ENCODE measurements around the gene SHMT1.
"Not testable (repeated sequence)": the region's sequence is repeated elsewhere in the genome, so short reads cannot be mapped to it uniquely, and the experiment has no call there.

The SHMT1 gene
- 7.5 reads per million, percentile 26 among the genes with 10 or more reads in this experiment for total RNA-seq

GRCh38 chr17:18363101-18364049 is at the start of gene SHMT1:
Gene SHMT1, minus strand, starts transcription at chr17:18363550. Its CDS starts 7,569 bp downstream, at chr17:18355981.
- DNase-seq = peak; percentile 87

- DNase-seq = not testable (repeated sequence)
Observed at GRCh38 chr17:18412001-18412538, 48.7 kb upstream of the SHMT1 start.

- not testable (repeated sequence) for DNase-seq
Observed at GRCh38 chr17:18411377-18411864, 48.1 kb upstream of the SHMT1 start.

- not testable (repeated sequence) for DNase-seq
Observed at GRCh38 chr17:18410736-18411135, 47.4 kb upstream of the SHMT1 start.

GRCh38 chr17:18409321-18409720 is 46.0 kb upstream of the SHMT1 start:
- not testable (repeated sequence) for DNase-seq

GRCh38 chr17:18408906-18409305 is 45.6 kb upstream of the SHMT1 start:
- not testable (repeated sequence) for DNase-seq

GRCh38 chr17:18403604-18404003 is 40.3 kb upstream of the SHMT1 start:
- DNase-seq = not testable (repeated sequence)

GRCh38 chr17:18403166-18403565 is 39.8 kb upstream of the SHMT1 start:
- DNase-seq = not testable (repeated sequence)

GRCh38 chr17:18401872-18402590 is 38.7 kb upstream of the SHMT1 start:
- not testable (repeated sequence) for DNase-seq

GRCh38 chr17:18388728-18389127 is 25.4 kb upstream of the SHMT1 start:
- DNase-seq = not testable (repeated sequence)

GRCh38 chr17:18388266-18388665 is 24.9 kb upstream of the SHMT1 start:
- not testable (repeated sequence) for DNase-seq

GRCh38 chr17:18387583-18387982 is 24.2 kb upstream of the SHMT1 start:
- not testable (repeated sequence) for DNase-seq

GRCh38 chr17:18384271-18384670 is 20.9 kb upstream of the SHMT1 start:
- not testable (repeated sequence) for DNase-seq

- not testable (repeated sequence) for DNase-seq
Observed at GRCh38 chr17:18383079-18383481, 19.7 kb upstream of the SHMT1 start.

- no peak for DNase-seq
Observed at GRCh38 chr17:18382441-18383078, 19.2 kb upstream of the SHMT1 start.

- no peak for DNase-seq
Observed at GRCh38 chr17:18381953-18382245, 18.5 kb upstream of the SHMT1 start.

- DNase-seq = no peak
Observed at GRCh38 chr17:18381158-18381952, 18.0 kb upstream of the SHMT1 start.

GRCh38 chr17:18380471-18381157 is 17.3 kb upstream of the SHMT1 start:
- no peak for DNase-seq

- DNase-seq = no peak
Observed at GRCh38 chr17:18379246-18380146, 16.1 kb upstream of the SHMT1 start.

GRCh38 chr17:18378614-18379013 is 15.3 kb upstream of the SHMT1 start:
- DNase-seq = not testable (repeated sequence)

Measured in effector CD4-positive, alpha-beta T cell (primary cell).